GM12865 (cell line): ENCODE results near the gene NTSR2.
A peak's percentile ranks its signal among the peaks of the same experiment; 100 is the strongest.

Experiments
- DNase-seq: peaks from one replicate; pipeline ENCODE4 v3.0.0; 2010; ENCODE audit warnings: low read depth
- H3K4me3 ChIP-seq: 2 replicates; pipeline ENCODE4 v1.5.1; 2011; ENCODE audit warnings: mild to moderate bottlenecking, low read depth, low read length, control low read depth
- TF ChIP-seq, protein P1 (sequence below): IDR thresholded peaks from 2 replicates; pipeline ENCODE4 v1.5.1; 2011; ENCODE audit warnings: low read length, control low read depth, low read depth, inconsistent platforms; ENCODE audit not compliant: insufficient read depth; ENCODE audit errors: missing control alignments

NTSR2 gene

DNA sequence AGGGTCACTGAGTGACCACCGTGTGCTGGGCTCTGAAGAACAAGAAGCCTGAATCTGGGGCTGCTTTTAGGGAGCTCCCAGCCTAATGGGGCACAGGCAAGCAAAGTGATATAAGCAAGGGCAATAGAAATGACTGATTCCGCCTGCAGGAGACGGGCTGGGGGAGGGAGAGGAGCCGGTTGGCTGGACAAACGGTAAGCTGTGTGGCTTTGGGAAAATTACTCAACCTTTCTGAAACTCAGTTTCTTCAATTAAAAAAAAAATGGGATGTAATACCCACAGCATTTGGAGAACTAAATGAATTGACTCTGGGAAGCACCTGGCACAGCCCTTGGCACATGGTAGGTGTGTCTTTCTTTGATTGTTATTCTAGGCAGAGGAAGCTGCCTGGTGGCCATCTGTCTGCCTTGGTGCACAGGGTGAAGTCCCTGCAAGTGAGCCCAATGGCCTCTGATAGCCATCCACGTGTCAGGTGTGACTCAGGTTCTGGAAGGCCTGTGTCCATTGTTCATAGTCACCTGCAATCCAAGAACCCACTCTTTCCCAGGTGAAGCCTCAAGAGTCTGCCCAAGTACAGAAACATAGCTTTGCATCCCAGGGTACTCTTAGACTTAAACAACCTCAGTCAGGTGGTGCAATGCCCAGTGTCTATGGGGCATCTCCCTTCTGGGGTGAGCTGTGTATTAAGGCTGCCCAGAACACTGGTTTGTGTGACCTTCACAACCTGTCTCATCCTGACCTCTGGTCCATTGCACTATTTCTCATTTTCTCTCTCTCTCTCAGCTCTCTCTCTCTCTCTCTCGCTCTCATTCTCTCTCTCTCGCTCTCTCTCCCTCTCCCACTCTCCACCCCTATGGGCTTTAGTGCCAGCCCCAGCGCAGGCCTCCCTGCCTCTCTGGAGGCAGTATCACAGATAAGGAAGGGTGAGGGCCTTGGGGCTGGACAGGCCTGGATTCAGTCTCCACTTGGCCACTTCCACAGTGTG lies 30.0 kb upstream of the NTSR2 start:
- no peak overlapping the region for H3K4me3 ChIP-seq
- no peak for DNase-seq
- TF ChIP-seq, protein P1, sequence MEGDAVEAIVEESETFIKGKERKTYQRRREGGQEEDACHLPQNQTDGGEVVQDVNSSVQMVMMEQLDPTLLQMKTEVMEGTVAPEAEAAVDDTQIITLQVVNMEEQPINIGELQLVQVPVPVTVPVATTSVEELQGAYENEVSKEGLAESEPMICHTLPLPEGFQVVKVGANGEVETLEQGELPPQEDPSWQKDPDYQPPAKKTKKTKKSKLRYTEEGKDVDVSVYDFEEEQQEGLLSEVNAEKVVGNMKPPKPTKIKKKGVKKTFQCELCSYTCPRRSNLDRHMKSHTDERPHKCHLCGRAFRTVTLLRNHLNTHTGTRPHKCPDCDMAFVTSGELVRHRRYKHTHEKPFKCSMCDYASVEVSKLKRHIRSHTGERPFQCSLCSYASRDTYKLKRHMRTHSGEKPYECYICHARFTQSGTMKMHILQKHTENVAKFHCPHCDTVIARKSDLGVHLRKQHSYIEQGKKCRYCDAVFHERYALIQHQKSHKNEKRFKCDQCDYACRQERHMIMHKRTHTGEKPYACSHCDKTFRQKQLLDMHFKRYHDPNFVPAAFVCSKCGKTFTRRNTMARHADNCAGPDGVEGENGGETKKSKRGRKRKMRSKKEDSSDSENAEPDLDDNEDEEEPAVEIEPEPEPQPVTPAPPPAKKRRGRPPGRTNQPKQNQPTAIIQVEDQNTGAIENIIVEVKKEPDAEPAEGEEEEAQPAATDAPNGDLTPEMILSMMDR, result no peak

DNA sequence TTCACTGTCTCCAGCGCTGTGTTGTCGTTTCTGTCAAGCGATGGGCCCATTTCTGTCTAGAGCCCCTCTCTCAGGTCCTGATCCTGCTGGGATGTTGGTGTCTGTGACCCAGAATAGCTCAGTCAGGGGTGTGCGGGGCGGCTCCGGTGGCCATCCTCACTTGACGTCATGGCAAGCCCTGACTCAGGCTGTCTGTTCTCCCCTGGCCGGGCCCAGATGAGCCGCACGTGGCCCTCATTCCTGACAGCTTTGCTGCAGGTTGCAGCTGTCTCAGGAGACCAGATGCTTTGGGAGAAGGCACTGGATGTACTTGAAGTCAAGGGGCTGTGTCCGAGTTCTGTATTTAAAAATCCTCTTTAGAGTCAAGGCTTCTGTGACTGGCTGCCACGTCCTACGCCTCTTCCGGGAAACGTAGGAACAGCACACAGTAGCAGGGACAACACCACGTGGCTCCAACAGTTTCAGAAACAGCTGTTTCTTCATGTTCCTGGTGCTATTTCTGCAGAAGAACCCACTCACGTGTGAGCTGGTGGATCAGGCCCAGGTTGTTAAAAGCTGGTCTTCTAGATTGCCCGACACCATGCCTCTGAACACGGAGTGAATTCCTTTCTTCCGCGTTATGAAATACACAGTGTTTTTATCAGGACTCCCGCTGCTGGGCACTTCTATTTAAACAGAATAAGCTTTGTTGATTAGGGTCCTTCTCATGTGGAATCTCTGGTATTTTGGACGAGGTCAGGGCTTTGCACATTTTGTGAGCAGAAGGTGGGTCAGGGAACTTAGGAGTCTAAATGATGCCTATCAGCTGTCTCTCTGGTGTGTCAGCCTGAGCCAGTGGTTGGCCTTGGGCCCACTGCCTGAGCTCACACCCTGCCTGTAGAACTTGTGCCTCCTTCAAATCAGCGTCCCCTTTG lies 28.3 kb upstream of the NTSR2 start:
- TF ChIP-seq, protein P1, result no peak
- DNase-seq, result no peak
- no peak overlapping the region for H3K4me3 ChIP-seq

DNA sequence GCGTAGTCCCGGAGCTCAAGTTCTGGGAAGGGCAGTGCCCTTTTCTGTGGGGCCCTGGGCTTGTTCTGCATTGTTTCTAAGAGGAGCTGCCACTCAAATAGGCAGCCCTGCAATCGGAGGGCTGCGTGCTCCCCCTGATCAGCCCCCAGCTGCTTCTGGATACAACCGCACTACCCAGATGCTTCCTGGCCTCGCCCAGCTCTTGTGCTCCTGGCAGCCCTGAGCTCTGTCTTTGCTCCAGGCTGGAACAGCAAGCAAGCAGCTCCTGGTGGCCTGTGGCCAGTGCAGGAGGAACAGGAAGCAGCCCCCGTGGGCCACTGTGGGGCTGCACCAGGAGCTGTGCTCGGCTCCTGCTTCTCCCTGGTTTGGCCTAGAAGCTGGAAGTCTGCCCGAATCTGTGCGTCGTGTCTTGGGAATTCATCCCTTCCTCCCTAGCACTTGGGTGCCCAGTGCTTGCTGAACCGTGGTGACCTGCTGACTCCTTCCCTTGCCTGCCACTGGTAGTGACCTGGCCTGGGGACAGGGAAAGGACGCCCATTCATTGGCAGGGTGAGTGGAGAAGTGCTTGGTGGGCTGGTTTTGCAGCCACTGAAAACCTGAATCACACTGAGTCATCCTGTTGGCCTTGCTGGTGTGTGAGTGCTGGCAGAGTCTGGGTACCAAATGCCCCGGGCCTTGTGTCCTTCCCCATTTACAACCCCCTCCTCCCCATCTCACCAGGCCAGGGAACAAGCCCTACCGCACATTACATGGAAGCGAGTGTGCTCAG lies 27.3 kb upstream of the NTSR2 start:
- DNase-seq, result no peak
- H3K4me3 ChIP-seq, result no peak overlapping the region
- TF ChIP-seq, protein P1, result no peak

DNA sequence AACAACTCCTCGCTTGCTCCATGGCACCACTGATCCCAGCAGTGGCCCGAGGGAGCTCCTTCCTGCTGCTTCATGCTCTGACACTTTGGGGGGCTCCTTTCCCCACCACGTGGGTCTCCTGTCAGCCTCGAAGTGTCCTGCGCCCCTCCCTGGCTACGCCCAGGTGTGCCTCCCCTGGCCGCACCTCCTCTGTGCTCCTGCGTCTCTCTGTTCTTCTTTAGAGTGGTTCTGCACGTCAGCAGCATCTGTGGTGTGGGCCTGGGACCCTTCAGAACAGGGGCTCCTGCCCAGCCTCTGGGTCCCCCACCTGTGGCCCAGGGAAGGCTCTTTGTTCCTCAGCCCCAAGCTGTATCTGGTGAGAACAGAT lies 26.7 kb upstream of the NTSR2 start:
- no peak for DNase-seq
- TF ChIP-seq, protein P1, result no peak
- H3K4me3 ChIP-seq, result no peak overlapping the region

DNA sequence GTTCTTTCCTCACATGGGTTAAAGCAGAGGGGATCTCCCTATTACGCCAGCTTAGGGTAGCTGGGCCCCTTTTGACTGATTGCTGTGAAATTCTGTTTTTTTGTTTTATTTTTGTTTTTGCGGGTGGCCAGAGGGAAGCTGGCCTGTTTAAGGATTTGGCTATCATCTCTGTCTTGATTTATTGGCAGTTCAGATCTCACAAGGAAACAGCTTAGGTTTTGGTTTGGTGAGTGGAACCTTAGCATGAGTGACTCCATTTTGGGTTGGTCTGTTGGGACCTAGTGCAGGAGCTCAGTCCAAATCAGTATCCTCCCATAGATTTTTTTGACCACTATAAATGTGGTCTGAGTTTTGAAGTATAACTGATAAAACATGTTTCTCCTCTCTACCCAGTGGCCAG lies 25.6 kb upstream of the NTSR2 start:
- TF ChIP-seq, protein P1, result no peak
- H3K4me3 ChIP-seq, result no peak overlapping the region
- DNase-seq, result no peak

DNA sequence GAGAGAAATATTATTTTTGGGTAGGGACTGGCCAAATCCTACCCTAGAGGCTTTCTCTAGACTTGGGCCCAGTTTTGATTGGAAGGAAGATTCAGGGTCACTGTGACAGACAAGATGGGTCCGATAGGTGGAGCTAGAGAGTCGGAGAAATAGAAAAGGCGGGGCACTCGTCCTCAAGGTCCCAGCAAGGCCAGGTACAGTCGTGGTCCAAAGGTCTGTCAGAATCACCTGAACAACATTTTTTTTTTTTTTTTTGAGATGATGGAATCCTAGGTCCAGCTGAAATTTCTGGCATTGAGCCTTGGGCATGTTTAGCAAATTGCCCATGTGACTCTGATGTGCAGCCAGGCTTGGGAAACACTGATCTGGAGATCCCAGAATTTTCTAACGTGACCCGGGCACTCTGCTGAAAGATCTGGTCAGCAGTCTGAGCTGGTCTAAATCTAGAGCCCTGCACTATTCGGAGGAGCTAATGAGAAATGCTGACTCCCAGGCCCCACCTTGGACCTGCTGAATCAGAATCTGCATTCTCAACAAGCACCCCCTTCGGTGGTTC lies 23.0 kb upstream of the NTSR2 start:
- peak; percentile 73 for DNase-seq
- no peak overlapping the region for H3K4me3 ChIP-seq
- TF ChIP-seq, protein P1, result peak; percentile 80
